Measurements from ENCODE around the gene CACNA1I.

The CACNA1I gene

GRCh38 chr22:39700565-39700964 is 130.0 kb downstream of the CACNA1I start:
- H3K36me3 ChIP-seq (ENCODE audit: control insufficient read depth, insufficient read depth, low read length): no peaks in the 10 kb centered on the region
- H3K27me3 ChIP-seq (replicated peaks; ENCODE audit: control insufficient read depth, insufficient read depth, low read length): peaks cover 3% of the 10 kb centered on the region
- DNase-seq (ENCODE audit: extremely low read depth, insufficient read length): no peak
- TF ChIP-seq, protein P1, sequence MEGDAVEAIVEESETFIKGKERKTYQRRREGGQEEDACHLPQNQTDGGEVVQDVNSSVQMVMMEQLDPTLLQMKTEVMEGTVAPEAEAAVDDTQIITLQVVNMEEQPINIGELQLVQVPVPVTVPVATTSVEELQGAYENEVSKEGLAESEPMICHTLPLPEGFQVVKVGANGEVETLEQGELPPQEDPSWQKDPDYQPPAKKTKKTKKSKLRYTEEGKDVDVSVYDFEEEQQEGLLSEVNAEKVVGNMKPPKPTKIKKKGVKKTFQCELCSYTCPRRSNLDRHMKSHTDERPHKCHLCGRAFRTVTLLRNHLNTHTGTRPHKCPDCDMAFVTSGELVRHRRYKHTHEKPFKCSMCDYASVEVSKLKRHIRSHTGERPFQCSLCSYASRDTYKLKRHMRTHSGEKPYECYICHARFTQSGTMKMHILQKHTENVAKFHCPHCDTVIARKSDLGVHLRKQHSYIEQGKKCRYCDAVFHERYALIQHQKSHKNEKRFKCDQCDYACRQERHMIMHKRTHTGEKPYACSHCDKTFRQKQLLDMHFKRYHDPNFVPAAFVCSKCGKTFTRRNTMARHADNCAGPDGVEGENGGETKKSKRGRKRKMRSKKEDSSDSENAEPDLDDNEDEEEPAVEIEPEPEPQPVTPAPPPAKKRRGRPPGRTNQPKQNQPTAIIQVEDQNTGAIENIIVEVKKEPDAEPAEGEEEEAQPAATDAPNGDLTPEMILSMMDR (IDR thresholded peaks at IDR 0.05; ENCODE audit: insufficient read depth, low read length, poor library complexity, severe bottlenecking): no peak
- no peak overlapping the region for H3K4me3 ChIP-seq (replicated peaks; ENCODE audit: low read depth, low read length)

DNA sequence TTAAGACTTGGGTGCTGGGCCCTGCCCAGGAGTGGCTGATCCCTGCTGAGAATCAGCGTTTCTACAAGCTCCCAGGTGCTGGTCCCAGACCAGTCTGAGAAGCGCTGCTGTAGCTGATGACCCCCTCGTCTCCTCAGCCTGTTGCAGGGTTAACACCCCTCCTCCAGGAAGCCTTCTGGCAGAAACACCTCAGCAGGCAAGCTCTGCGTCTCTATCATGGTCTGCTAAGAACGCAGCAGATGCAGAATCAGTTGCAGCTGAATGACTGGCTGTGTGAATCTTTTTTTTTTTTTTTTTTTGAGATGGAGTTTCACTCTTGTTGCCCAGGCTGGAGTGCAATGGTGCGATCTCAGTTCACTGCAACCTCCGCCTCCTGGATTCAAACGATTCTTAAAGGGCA is 132.5 kb downstream of the CACNA1I start:
- no peaks in the 10 kb centered on the region for H3K36me3 ChIP-seq (ENCODE audit: control insufficient read depth, insufficient read depth, low read length)
- no peak for DNase-seq (ENCODE audit: extremely low read depth, insufficient read length)
- peaks cover 3% of the 10 kb centered on the region for H3K27me3 ChIP-seq (replicated peaks; ENCODE audit: control insufficient read depth, insufficient read depth, low read length)
- no peak overlapping the region for H3K4me3 ChIP-seq (replicated peaks; ENCODE audit: low read depth, low read length)
- TF ChIP-seq, protein P1 (IDR thresholded peaks at IDR 0.05; ENCODE audit: insufficient read depth, low read length, poor library complexity, severe bottlenecking): no peak

- TF ChIP-seq, protein P1 (IDR thresholded peaks at IDR 0.05; ENCODE audit: insufficient read depth, low read length, poor library complexity, severe bottlenecking): no peak
- DNase-seq (ENCODE audit: extremely low read depth, insufficient read length): no peak
Observed at GRCh38 chr22:39703928-39704639, 133.5 kb downstream of the CACNA1I start.

DNA sequence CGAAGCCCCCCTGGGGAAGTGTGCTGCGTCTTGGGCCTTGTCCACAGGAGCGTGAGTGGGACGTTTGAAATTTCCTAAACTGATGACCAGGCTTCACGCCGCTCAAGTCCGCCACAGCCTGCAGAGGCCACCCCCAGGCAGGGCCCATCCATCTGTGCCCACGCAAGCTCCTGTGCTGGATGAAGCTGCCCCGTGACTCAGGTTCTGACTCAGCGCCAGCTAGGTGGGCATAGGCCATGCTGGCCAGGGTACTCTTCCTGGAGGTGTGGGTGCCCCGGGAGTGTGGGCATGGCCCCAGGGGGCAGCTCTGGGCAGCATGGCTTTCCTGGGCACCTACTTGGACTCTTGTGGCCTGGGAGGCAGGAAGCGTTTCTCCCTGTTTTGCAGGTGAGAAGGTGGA is 134.8 kb downstream of the CACNA1I start:
- no peak for DNase-seq (ENCODE audit: extremely low read depth, insufficient read length)
- TF ChIP-seq, protein P1 (IDR thresholded peaks at IDR 0.05; ENCODE audit: insufficient read depth, low read length, poor library complexity, severe bottlenecking): no peak

More at GRCh38 chr22:39703928-39704639, 133.5 kb downstream of the CACNA1I start:
- Histone ChIP-seq H3K27me3 (replicated peaks; ENCODE audit: control insufficient read depth, insufficient read depth, low read length) (peaks cover 3% of the 10 kb centered on the region), H3K36me3 (ENCODE audit: control insufficient read depth, insufficient read depth, low read length) (no peaks in the 10 kb centered on the region), H3K4me3 (replicated peaks; ENCODE audit: low read depth, low read length) (no peak overlapping the region)

GRCh38 chr22:39706376-39707140 is 136.0 kb downstream of the CACNA1I start:
- TF ChIP-seq, protein P1 (IDR thresholded peaks at IDR 0.05; ENCODE audit: insufficient read depth, low read length, poor library complexity, severe bottlenecking): no peak
- DNase-seq (ENCODE audit: extremely low read depth, insufficient read length): no peak
- Histone ChIP-seq H3K4me3 (replicated peaks; ENCODE audit: low read depth, low read length) (no peak overlapping the region), H3K27me3 (replicated peaks; ENCODE audit: control insufficient read depth, insufficient read depth, low read length) (no peaks in the 10 kb centered on the region; the same call in 1 of the 2 replicates), H3K36me3 (ENCODE audit: control insufficient read depth, insufficient read depth, low read length) (no peaks in the 10 kb centered on the region)

More for the DNA sequence above, 134.8 kb downstream of the CACNA1I start:
- H3K27me3 ChIP-seq (replicated peaks; ENCODE audit: control insufficient read depth, insufficient read depth, low read length): peaks cover 2% of the 10 kb centered on the region
- H3K4me3 ChIP-seq (replicated peaks; ENCODE audit: low read depth, low read length): no peak overlapping the region
- no peaks in the 10 kb centered on the region for H3K36me3 ChIP-seq (ENCODE audit: control insufficient read depth, insufficient read depth, low read length)
